Activated CD8-positive, alpha-beta memory T cell treated with anti-CD3 and anti-CD28 coated beads, Interleukin-2, amount 10 ng/mL, durations not matched to agents 7 days and 5 days (primary cell): ENCODE data around the gene OSBP2. TPM values are rescaled to one million over a fixed set of nuclear protein-coding genes. Genes with fewer than 3 reads are reported as not detected.

Source experiments
- ATAC-seq: fragments of 150-1000 bp; cut with Tn5 transposase; one replicate; pipeline ENCODE4 v1.10.0; 2021; ENCODE audit warnings: moderate library complexity
- CTCF ChIA-PET: fragments of 350-600 bp; sonication (Branson Sonifier 250); formaldehyde crosslinking; loops from one replicate; lab custom pipeline; 2021; ENCODE audit warnings: antibody characterized with exemption; lab: Charles Lee
- DNase-seq: peaks from one replicate; pipeline ENCODE4 v3.0.0-alpha.2; 2020
- H3K27ac Mint-ChIP-seq: one replicate; pipeline ENCODE4 v1.8.0; 2021; ENCODE audit warnings: mild to moderate bottlenecking, mixed read lengths
- H3K27me3 Mint-ChIP-seq: one replicate; pipeline ENCODE4 v1.8.0; 2021; ENCODE audit warnings: mixed read lengths
- H3K36me3 Mint-ChIP-seq: one replicate; pipeline ENCODE4 v1.8.0; 2021; ENCODE audit warnings: mild to moderate bottlenecking, mixed read lengths
- H3K4me1 Mint-ChIP-seq: one replicate; pipeline ENCODE4 v1.8.0; 2021; ENCODE audit warnings: mixed read lengths
- H3K4me3 Mint-ChIP-seq: one replicate; pipeline ENCODE4 v1.8.0; 2021; ENCODE audit warnings: mild to moderate bottlenecking, moderate library complexity, mixed read lengths
- H3K9me3 Mint-ChIP-seq: one replicate; pipeline ENCODE4 v1.8.0; 2022; ENCODE audit warnings: low read depth, mixed read lengths
- total RNA-seq, 2 experiments: library from RNA; stranded (reverse); gene quantifications; one replicate each; pipeline ENCODE4 v1.2.3, GENCODE V29; 2021

The OSBP2 gene
- total RNA-seq, 2 experiments from 2014 or later = 1.7 to 4.3 TPM

- Mint-ChIP-seq H3K27me3 (no peaks in the 10 kb centered on the region), H3K4me3 (no peak overlapping the region), H3K4me1 (peaks cover 64% of the 10 kb centered on the region), H3K36me3 (peaks cover 58% of the 10 kb centered on the region), H3K9me3 (no peaks in the 10 kb centered on the region), H3K27ac (peak overlapping the region; percentile 77)
- DNase-seq (peak; percentile 92), ATAC-seq (peak; percentile 93)
- CTCF ChIA-PET = interaction anchor here (1.8 kb wide), 1 partner anchor 142 kb away, joined by 5 read pairs; no protein-coding TSS in a partner anchor
Observed at GRCh38 chr22:30943368-30943767, 248.7 kb downstream of the OSBP2 start.

GRCh38 chr22:30944986-30945385, 250.3 kb downstream of the OSBP2 start:
- H3K4me3 Mint-ChIP-seq = no peak overlapping the region
- peak overlapping the region; percentile 77 for H3K27ac Mint-ChIP-seq
- H3K36me3 Mint-ChIP-seq = peaks cover 59% of the 10 kb centered on the region
- DNase-seq (no peak), ATAC-seq (no peak)
- H3K9me3 Mint-ChIP-seq = no peaks in the 10 kb centered on the region
- no peaks in the 10 kb centered on the region for H3K27me3 Mint-ChIP-seq
- CTCF ChIA-PET = interaction anchor here (1.8 to 2.6 kb wide), 2 partner anchors 21 to 140 kb away, joined by 6 to 20 read pairs; no protein-coding TSS in a partner anchor
- peaks cover 61% of the 10 kb centered on the region for H3K4me1 Mint-ChIP-seq

GRCh38 chr22:30945653-30946052, 251.0 kb downstream of the OSBP2 start:
- Mint-ChIP-seq H3K4me1 (peaks cover 55% of the 10 kb centered on the region), H3K27ac (peak overlapping the region; percentile 50), H3K36me3 (peaks cover 57% of the 10 kb centered on the region), H3K9me3 (no peaks in the 10 kb centered on the region), H3K27me3 (no peaks in the 10 kb centered on the region), H3K4me3 (no peak overlapping the region)
- ATAC-seq = no peak
- DNase-seq = no peak
- CTCF ChIA-PET = interaction anchor here (0.6 to 2.6 kb wide), 6 partner anchors 21 to 143 kb away, joined by 3 to 20 read pairs (median 10); partner anchors contain the start of genes MORC2 and TUG1

GRCh38 chr22:30946354-30946753, 251.7 kb downstream of the OSBP2 start:
- H3K4me1 Mint-ChIP-seq = peaks cover 50% of the 10 kb centered on the region
- DNase-seq (no peak), ATAC-seq (no peak)
- no peaks in the 10 kb centered on the region for H3K27me3 Mint-ChIP-seq
- no peak overlapping the region for H3K4me3 Mint-ChIP-seq
- H3K36me3 Mint-ChIP-seq = peaks cover 54% of the 10 kb centered on the region
- CTCF ChIA-PET = interaction anchor here (0.6 to 2.6 kb wide), 8 partner anchors 10 to 142 kb away, joined by 3 to 20 read pairs (median 8); partner anchors contain the start of genes MORC2 and TUG1
- no peaks in the 10 kb centered on the region for H3K9me3 Mint-ChIP-seq
- peak overlapping the region; percentile 50 for H3K27ac Mint-ChIP-seq

- Mint-ChIP-seq H3K4me3 (no peak overlapping the region), H3K36me3 (peaks cover 49% of the 10 kb centered on the region), H3K27ac (no peak overlapping the region), H3K9me3 (no peaks in the 10 kb centered on the region), H3K27me3 (no peaks in the 10 kb centered on the region), H3K4me1 (peaks cover 48% of the 10 kb centered on the region)
- DNase-seq (no peak), ATAC-seq (no peak)
- CTCF ChIA-PET = interaction anchor here (0.8 to 2.6 kb wide), 6 partner anchors 9 to 141 kb away, joined by 3 to 20 read pairs (median 10); partner anchors contain the start of genes MORC2 and TUG1
Observed at GRCh38 chr22:30947173-30947815, 252.6 kb downstream of the OSBP2 start.

- no peak overlapping the region for H3K27ac Mint-ChIP-seq
- H3K4me3 Mint-ChIP-seq = no peak overlapping the region
- peaks cover 49% of the 10 kb centered on the region for H3K4me1 Mint-ChIP-seq
- CTCF ChIA-PET = interaction anchor here (2.5 to 3.6 kb wide), 2 partner anchors 135 to 138 kb away, joined by 16 to 21 read pairs; no protein-coding TSS in a partner anchor
- ATAC-seq (no peak), DNase-seq (no peak)
- H3K9me3 Mint-ChIP-seq = no peaks in the 10 kb centered on the region
- H3K27me3 Mint-ChIP-seq = no peaks in the 10 kb centered on the region
- H3K36me3 Mint-ChIP-seq = peaks cover 49% of the 10 kb centered on the region
Observed at GRCh38 chr22:30947816-30948454, 253.3 kb downstream of the OSBP2 start.

GRCh38 chr22:30948930-30949342, 254.3 kb downstream of the OSBP2 start:
- H3K27ac Mint-ChIP-seq = no peak overlapping the region
- no peaks in the 10 kb centered on the region for H3K9me3 Mint-ChIP-seq
- H3K27me3 Mint-ChIP-seq = no peaks in the 10 kb centered on the region
- ATAC-seq = no peak
- CTCF ChIA-PET = interaction anchor here (1.5 to 3.6 kb wide), 2 partner anchors 28 to 137 kb away, joined by 4 to 21 read pairs; no protein-coding TSS in a partner anchor
- H3K36me3 Mint-ChIP-seq = peaks cover 49% of the 10 kb centered on the region
- no peak for DNase-seq
- H3K4me3 Mint-ChIP-seq = no peak overlapping the region
- H3K4me1 Mint-ChIP-seq = peaks cover 39% of the 10 kb centered on the region

- CTCF ChIA-PET = interaction anchor here (1.1 to 3.6 kb wide), 6 partner anchors 12 to 157 kb away, joined by 3 to 21 read pairs (median 3); partner anchors contain the start of gene SELENOM
- Mint-ChIP-seq H3K9me3 (no peaks in the 10 kb centered on the region), H3K4me1 (peaks cover 27% of the 10 kb centered on the region), H3K36me3 (peaks cover 37% of the 10 kb centered on the region), H3K27ac (no peak overlapping the region), H3K27me3 (no peaks in the 10 kb centered on the region), H3K4me3 (no peak overlapping the region)
- ATAC-seq (no peak), DNase-seq (no peak)
Observed at GRCh38 chr22:30949934-30950660, 255.4 kb downstream of the OSBP2 start.

GRCh38 chr22:30953206-30953605, 258.5 kb downstream of the OSBP2 start:
- no peak overlapping the region for H3K27ac Mint-ChIP-seq
- DNase-seq (no peak), ATAC-seq (no peak)
- H3K9me3 Mint-ChIP-seq = no peaks in the 10 kb centered on the region
- H3K4me1 Mint-ChIP-seq = peaks cover 11% of the 10 kb centered on the region
- CTCF ChIA-PET = interaction anchor here (1.1 to 2.2 kb wide), 2 partner anchors 11 to 132 kb away, joined by 3 to 7 read pairs; no protein-coding TSS in a partner anchor
- no peaks in the 10 kb centered on the region for H3K27me3 Mint-ChIP-seq
- H3K4me3 Mint-ChIP-seq = no peak overlapping the region
- peaks cover 37% of the 10 kb centered on the region for H3K36me3 Mint-ChIP-seq

GRCh38 chr22:30955153-30955552, 260.5 kb downstream of the OSBP2 start:
- Mint-ChIP-seq H3K27me3 (no peaks in the 10 kb centered on the region), H3K27ac (no peak overlapping the region), H3K4me3 (no peak overlapping the region), H3K9me3 (no peaks in the 10 kb centered on the region), H3K36me3 (peaks cover 25% of the 10 kb centered on the region), H3K4me1 (peaks cover 12% of the 10 kb centered on the region)
- DNase-seq (no peak), ATAC-seq (no peak)
- CTCF ChIA-PET = no interaction called here
